NCI-H345 (cell line): ENCODE data around the gene PALS2.

ENCODE experiments used
- DNase-seq: peaks from one replicate; lab custom pipeline; 2025; lab: John Stamatoyannopoulos, UW

Gene PALS2

GRCh38 chr7:24572997-24573553 is at the start of gene PALS2:
TSS of gene PALS2 (plus strand) at chr7:24573452. CDS start at chr7:24623668, 50,216 bp downstream.
- peak; percentile 86 for DNase-seq

GRCh38 chr7:24531255-24531654 is 42.0 kb upstream of the PALS2 start:
- DNase-seq = no peak

GRCh38 chr7:24536682-24537081 is 36.6 kb upstream of the PALS2 start:
- DNase-seq = no peak

GRCh38 chr7:24540956-24541355 is 32.3 kb upstream of the PALS2 start:
- DNase-seq = no peak

- no peak for DNase-seq
Observed at GRCh38 chr7:24545215-24545614, 28.0 kb upstream of the PALS2 start.

GRCh38 chr7:24548390-24548789 is 24.9 kb upstream of the PALS2 start:
- no peak for DNase-seq

GRCh38 chr7:24549991-24550390 is 23.3 kb upstream of the PALS2 start:
- DNase-seq = no peak

GRCh38 chr7:24555184-24555583 is 18.1 kb upstream of the PALS2 start:
- no peak for DNase-seq

GRCh38 chr7:24555719-24556118 is 17.5 kb upstream of the PALS2 start:
- DNase-seq = no peak

GRCh38 chr7:24560772-24561171 is 12.5 kb upstream of the PALS2 start:
- no peak for DNase-seq

GRCh38 chr7:24566274-24566673 is 7.0 kb upstream of the PALS2 start:
- DNase-seq = no peak

- DNase-seq = no peak
Observed at GRCh38 chr7:24570983-24571382, 2.3 kb upstream of the PALS2 start.

GRCh38 chr7:24572016-24572392 is 1.2 kb upstream of the PALS2 start:
- no peak for DNase-seq

- DNase-seq = peak; percentile 30
Observed at GRCh38 chr7:24572393-24572996, 757 bp upstream of the PALS2 start.

GRCh38 chr7:24573554-24574338 is 494 bp downstream of the PALS2 start:
- peak; percentile 68 for DNase-seq

GRCh38 chr7:24574386-24574785 is 1.1 kb downstream of the PALS2 start:
- no peak for DNase-seq

- no peak for DNase-seq
Observed at GRCh38 chr7:24574950-24575349, 1.7 kb downstream of the PALS2 start.

GRCh38 chr7:24576171-24577025 is 3.1 kb downstream of the PALS2 start:
- DNase-seq = peak; percentile 51

- no peak for DNase-seq
Observed at GRCh38 chr7:24578052-24578451, 4.8 kb downstream of the PALS2 start.

GRCh38 chr7:24580283-24580946 is 7.2 kb downstream of the PALS2 start:
- no peak for DNase-seq

- no peak for DNase-seq
Observed at GRCh38 chr7:24582166-24582565, 8.9 kb downstream of the PALS2 start.

- DNase-seq = peak; percentile 11
Observed at GRCh38 chr7:24587853-24588252, 14.6 kb downstream of the PALS2 start.
